ENCODE measurements around the gene BACH2. TPM values are rescaled to one million over a fixed set of nuclear protein-coding genes. Genes with fewer than 3 reads are reported as not detected.

BACH2 gene
- total and polyA plus RNA-seq, 4 donors, result 0.78 to 17.4 (median 3.2) TPM

GRCh38 chr6:89951574-89952104 is 345.0 kb downstream of the BACH2 start:
- Histone ChIP-seq H3K9ac (ENCODE audit: insufficient read depth in 1 of 2, low read length in 2 of 2) (no peak overlapping the region), H3K9me3 (ENCODE audit: control insufficient read depth in 4 of 4, insufficient read depth in 3 of 4, low read length in 3 of 4) (no peaks in the 10 kb centered on the region), H3K27ac (ENCODE audit: low read depth in 1 of 2, low read length in 1 of 2) (no peak overlapping the region), H3K4me1 (ENCODE audit: control insufficient read depth in 5 of 5, insufficient read depth in 5 of 5, low read length in 5 of 5) (peaks cover 0 to 7% (median 0%) of the 10 kb centered on the region in 5 donors), H3K4me3 (no peak overlapping the region), H3K27me3 (ENCODE audit: control insufficient read depth in 3 of 3, insufficient read depth in 3 of 3, low read length in 2 of 3) (peaks cover 0 to 5% (median 0%) of the 10 kb centered on the region in 3 donors), H3K36me3 (ENCODE audit: control insufficient read depth in 4 of 4, insufficient read depth in 4 of 4, low read length in 4 of 4) (peaks cover 3 to 13% (median 6%) of the 10 kb centered on the region in 4 donors)
- ATAC-seq (ENCODE audit: insufficient read depth, low FRiP score) (peak; percentile 20), DNase-seq (peak in 1 of 3 donors; percentile 32)
- TF ChIP-seq CTCF (IDR thresholded peaks at IDR 0.05; ENCODE audit: control extremely low read depth, extremely low read depth), result no peak
- 73 to 82% methylated on average over 15 of the region's 15 CpGs for WGBS, 2 donors

- Histone ChIP-seq H3K4me3 (no peak overlapping the region), H3K27me3 (ENCODE audit: control insufficient read depth in 3 of 3, insufficient read depth in 3 of 3, low read length in 2 of 3) (peaks cover 0 to 5% (median 0%) of the 10 kb centered on the region in 3 donors), H3K36me3 (ENCODE audit: control insufficient read depth in 4 of 4, insufficient read depth in 4 of 4, low read length in 4 of 4) (peaks cover 3 to 13% (median 6%) of the 10 kb centered on the region in 4 donors), H3K4me1 (ENCODE audit: control insufficient read depth in 5 of 5, insufficient read depth in 5 of 5, low read length in 5 of 5) (peaks cover 0 to 7% (median 0%) of the 10 kb centered on the region in 5 donors), H3K9me3 (ENCODE audit: control insufficient read depth in 4 of 4, insufficient read depth in 3 of 4, low read length in 3 of 4) (no peaks in the 10 kb centered on the region), H3K9ac (ENCODE audit: insufficient read depth in 1 of 2, low read length in 2 of 2) (no peak overlapping the region), H3K27ac (ENCODE audit: low read depth in 1 of 2, low read length in 1 of 2) (no peak overlapping the region)
- TF ChIP-seq CTCF (IDR thresholded peaks at IDR 0.05; ENCODE audit: control extremely low read depth, extremely low read depth), result no peak
- 86% methylated on average over 15 of the region's 15 CpGs for WGBS, 2 donors
- DNase-seq (no peak), ATAC-seq (ENCODE audit: insufficient read depth, low FRiP score) (peak; percentile 43)
Observed at GRCh38 chr6:89950879-89951391, 345.7 kb downstream of the BACH2 start.

- DNase-seq (no peak), ATAC-seq (ENCODE audit: insufficient read depth, low FRiP score) (no peak)
- Histone ChIP-seq H3K4me3 (no peak overlapping the region), H3K9me3 (ENCODE audit: control insufficient read depth in 4 of 4, insufficient read depth in 3 of 4, low read length in 3 of 4) (no peaks in the 10 kb centered on the region), H3K36me3 (ENCODE audit: control insufficient read depth in 4 of 4, insufficient read depth in 4 of 4, low read length in 4 of 4) (peaks cover 3 to 13% (median 6%) of the 10 kb centered on the region in 4 donors), H3K27ac (ENCODE audit: low read depth in 1 of 2, low read length in 1 of 2) (no peak overlapping the region), H3K4me1 (ENCODE audit: control insufficient read depth in 5 of 5, insufficient read depth in 5 of 5, low read length in 5 of 5) (peaks cover 0 to 7% (median 0%) of the 10 kb centered on the region in 5 donors), H3K9ac (ENCODE audit: insufficient read depth in 1 of 2, low read length in 2 of 2) (no peak overlapping the region), H3K27me3 (ENCODE audit: control insufficient read depth in 3 of 3, insufficient read depth in 3 of 3, low read length in 2 of 3) (peaks cover 0 to 5% (median 0%) of the 10 kb centered on the region in 3 donors)
- 93 to 94% methylated on average over 15 to 17 of the region's 17 CpGs for WGBS, 2 donors
- TF ChIP-seq CTCF (IDR thresholded peaks at IDR 0.05; ENCODE audit: control extremely low read depth, extremely low read depth), result no peak
Observed at GRCh38 chr6:89950446-89950845, 346.2 kb downstream of the BACH2 start.
